ENCODE data around the gene RASL10A.
"Not testable (repeated sequence)": the region's sequence is repeated elsewhere in the genome, so short reads cannot be mapped to it uniquely, and the experiment has no call there.

The RASL10A gene, protein sequence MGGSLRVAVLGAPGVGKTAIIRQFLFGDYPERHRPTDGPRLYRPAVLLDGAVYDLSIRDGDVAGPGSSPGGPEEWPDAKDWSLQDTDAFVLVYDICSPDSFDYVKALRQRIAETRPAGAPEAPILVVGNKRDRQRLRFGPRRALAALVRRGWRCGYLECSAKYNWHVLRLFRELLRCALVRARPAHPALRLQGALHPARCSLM

DNA sequence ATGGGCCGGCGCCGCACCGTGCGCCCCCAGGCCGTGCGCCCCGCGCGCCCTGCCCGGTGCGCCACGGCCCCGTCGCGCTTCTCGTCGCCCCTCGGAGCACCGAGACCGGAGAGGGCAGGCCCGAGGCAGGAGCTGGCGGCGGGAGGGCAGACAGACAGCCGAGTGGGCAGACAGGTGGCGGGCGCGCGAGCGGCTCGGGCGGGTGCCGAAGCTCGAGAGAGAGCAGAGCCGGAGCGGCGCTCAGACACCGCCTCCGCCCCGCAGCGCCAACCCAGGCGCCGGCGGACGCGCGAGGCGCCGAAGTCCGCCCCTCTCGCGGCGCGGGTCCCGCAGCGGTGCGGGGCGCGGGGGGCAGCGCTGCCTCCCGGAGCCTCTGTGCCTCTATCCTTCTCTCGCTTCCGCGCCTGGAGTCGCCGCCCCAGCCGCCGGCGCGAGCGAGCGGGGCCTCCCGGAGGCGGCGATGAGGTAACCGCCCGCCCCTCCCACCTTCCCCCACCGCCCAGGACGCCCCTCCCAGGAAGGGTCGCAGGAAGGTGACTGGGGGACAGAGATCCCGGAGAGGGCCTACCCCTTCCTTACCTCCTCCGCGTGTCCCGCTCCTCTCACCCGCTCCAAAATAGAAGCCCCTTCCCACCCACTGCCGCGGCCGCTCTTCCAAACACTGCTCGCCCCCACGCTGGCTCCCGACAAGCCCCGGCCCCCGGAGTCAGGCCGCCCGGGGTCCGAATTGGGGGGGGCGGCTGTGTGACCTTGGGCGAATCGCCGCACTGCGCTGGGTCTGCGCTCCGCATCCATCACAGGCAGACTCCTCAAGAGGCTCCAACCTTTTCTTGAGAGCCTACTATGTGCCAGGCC, at the start of gene RASL10A:
Gene RASL10A (minus strand): TSS at position 412 of the 855 bp plus-strand sequence. CDS start 451 bp downstream, outside the sequence.
- peak; percentile 43 for DNase-seq

GRCh38 chr22:29359469-29359868, 44.0 kb upstream of the RASL10A start:
- DNase-seq: peak; percentile 75

DNA sequence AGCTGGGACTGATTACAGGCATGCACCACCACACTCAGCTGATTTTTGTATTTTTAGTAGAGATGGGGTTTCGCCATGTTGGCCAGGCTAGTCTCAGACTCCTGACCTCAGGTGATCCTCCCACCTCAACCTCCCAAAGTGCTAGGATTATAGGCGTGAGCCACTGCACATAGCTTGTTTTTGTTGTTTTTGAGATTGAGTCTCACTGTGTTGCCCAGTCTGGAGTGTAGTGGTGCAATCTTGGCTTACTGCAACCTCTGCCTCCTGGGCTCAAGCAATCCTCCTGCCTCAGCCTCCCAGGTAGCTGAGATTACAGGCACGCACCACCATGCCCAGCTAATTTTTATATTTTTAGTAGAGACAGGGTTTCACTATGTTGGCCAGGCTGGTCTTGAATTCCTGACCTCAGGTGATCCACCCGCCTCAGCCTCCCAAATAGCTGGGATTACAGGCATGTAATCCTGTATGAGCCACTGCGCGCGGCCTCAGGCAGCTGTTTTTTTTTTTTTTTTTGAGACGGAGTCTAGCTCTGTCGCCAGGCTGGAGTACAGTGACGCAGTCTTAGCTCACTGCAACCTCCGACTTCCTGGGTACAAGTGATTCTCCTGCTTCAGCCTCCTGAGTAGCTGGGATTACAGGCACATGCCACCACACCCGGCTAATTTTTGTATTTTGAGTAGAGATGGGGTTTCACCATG, 41.8 kb upstream of the RASL10A start:
- DNase-seq: not testable (repeated sequence)

DNA sequence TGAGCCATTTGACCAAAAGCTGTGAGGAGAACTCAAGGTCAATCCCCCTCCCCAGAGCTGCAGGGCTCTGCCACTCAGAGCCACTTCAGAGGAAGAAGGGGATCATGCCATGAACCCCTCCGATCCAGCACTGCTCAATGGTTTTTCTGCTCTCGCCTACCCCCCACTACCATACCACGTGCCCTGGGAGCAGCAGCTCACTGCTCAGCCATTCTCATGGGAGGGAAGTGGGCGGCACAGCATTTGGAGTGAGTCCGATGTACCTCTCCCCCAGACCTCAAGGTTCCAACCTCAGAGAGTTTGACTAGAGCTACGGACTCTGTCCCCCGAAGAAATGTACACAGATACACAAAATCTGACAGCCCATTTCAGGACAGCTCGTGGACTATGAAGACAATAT, 38.4 kb upstream of the RASL10A start:
- DNase-seq: no peak

- DNase-seq: no peak
Measured at GRCh38 chr22:29353286-29353685, 37.8 kb upstream of the RASL10A start.

DNA sequence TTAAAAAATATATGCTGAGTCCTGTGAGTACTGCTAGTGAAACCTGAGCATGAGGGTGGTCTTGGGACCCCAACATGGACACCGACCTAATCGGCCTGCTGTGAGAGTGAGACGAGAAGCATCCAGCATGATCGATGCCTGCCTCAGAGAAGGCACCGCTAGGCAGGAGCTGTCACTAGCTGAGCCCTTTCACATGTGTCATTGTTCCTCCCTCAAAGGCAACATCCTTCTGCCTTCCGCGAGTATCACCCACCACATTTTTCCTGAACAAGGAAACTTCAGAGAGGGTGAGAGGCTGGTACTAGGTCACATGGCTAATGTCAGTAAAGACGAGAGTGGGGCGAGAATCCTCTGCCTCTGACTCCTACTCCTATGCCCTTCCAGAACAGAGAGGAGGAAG, 37.3 kb upstream of the RASL10A start:
- no peak for DNase-seq

DNA sequence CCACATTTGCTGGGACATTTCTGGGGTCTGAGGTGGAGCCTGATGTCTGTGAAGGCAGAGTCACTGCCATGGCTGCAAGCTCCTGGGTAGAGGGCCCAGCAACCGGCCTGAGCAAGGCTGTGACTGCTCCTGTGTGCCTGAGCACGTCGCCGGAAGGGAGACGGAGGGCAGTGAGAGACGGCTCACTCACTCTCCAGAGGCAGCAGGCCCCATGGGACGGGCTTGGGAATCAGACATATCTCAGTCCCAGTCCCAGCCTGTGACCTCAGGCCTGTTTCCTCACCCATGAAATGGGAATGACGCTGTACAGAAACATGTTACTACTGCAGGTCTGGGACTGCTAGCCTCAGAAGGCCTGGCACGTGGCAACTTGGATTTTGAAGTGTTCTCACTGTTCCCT, 36.4 kb upstream of the RASL10A start:
- DNase-seq: no peak

DNA sequence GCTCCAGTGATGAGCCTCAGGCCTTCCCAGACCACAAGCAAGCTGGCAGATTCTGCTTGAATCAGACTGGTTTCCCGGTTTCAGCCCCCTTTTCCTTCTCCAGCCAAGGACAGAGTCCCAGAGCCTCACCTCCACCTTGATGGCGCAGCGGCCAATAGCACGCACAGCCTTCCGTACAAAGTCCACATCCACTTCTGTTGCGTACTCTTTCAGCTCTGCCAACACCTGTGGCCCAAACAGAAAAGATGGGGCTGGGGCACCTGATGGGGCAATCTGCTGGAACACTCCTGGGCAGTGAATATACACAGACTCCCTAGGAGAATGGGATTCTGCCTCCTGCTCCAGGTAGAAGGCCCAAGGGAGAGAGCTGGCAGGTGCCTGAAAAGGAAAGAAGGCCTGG, 35.5 kb upstream of the RASL10A start:
- no peak for DNase-seq

DNA sequence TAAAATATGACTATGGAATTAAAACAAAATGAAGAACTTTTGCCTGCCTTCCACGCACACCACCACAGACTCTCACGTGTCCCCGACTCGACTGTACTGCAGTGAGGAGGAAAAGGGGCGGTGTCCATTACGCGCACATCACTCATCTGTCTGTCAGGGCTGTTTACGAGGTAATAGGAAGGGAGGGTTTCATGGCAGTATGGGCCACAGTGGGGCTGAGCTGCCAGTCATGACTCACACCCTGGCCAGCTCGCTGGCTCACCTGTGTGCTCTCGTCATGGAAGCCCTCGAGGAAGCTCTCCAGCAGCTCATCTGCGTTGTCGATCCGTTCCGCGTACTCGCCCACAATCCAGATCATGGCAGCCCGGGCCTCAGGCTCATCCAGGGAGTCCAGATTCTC, 33.5 kb upstream of the RASL10A start:
- DNase-seq: no peak

- no peak for DNase-seq
Measured at GRCh38 chr22:29348041-29348440, 32.5 kb upstream of the RASL10A start.

- DNase-seq: no peak
Measured at GRCh38 chr22:29346659-29347058, 31.2 kb upstream of the RASL10A start.

GRCh38 chr22:29345932-29346331, 30.4 kb upstream of the RASL10A start:
- no peak for DNase-seq

- DNase-seq: not testable (repeated sequence)
Measured at GRCh38 chr22:29344889-29345288, 29.4 kb upstream of the RASL10A start.

GRCh38 chr22:29344137-29344536, 28.6 kb upstream of the RASL10A start:
- DNase-seq: no peak

GRCh38 chr22:29343313-29343805, 27.9 kb upstream of the RASL10A start:
- no peak for DNase-seq

GRCh38 chr22:29342577-29343312, 27.2 kb upstream of the RASL10A start:
- DNase-seq: peak; percentile 28

- DNase-seq: no peak
Measured at GRCh38 chr22:29342177-29342576, 26.7 kb upstream of the RASL10A start.

DNA sequence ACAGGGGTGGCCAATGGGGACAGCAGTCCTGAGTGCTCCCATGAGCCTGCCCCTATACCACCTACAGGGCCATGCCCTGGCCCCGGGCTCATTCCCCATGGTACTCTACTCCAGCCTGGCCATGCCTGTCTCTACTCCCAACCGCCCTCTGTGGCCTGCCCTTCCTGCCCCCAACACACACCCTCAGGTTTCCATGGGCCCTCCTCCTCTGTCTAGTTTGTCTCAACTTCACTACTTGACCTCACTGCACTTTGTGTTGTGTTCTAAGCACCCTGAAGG, 26.3 kb upstream of the RASL10A start:
- no peak for DNase-seq

DNA sequence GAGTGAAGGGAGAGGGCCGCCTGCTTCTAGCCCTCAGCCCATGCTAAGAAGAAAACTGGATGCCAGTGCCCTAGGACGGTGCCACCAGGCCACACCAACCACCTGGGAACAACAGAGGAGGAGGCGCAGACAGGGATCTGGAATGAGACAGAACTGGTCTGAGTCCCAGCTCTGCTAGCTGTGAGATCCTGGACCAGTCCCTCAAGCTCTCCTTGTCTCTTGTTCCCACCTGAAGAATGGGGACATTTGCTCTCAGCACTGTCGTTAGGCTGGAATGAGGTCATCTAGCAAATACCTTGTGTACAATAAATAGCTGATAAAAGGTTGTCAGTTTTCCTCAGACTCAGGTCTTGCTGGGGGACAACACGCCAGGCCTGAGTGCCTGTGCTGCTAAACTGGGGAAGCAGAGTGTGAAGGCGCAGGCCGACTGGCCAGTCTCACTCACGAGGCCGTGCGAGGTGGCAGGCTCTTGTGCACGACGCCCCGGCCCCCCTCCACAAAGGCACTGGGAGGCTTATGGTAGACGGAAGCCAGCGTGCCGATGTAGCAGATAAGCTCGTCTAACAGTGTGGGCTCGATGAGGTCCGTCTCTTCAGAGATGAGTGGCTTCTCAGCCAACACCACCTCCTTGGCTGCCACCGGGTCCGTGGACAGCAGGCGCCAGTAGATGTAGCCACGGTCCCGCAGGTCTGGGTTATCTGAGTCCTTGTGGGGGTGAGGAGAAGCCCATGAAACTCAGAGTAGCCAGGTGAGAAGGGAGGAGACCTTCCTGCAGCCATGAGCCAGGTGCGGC, 25.8 kb upstream of the RASL10A start:
- DNase-seq: no peak

- DNase-seq: no peak
Measured at GRCh38 chr22:29340566-29340965, 25.1 kb upstream of the RASL10A start.

DNA sequence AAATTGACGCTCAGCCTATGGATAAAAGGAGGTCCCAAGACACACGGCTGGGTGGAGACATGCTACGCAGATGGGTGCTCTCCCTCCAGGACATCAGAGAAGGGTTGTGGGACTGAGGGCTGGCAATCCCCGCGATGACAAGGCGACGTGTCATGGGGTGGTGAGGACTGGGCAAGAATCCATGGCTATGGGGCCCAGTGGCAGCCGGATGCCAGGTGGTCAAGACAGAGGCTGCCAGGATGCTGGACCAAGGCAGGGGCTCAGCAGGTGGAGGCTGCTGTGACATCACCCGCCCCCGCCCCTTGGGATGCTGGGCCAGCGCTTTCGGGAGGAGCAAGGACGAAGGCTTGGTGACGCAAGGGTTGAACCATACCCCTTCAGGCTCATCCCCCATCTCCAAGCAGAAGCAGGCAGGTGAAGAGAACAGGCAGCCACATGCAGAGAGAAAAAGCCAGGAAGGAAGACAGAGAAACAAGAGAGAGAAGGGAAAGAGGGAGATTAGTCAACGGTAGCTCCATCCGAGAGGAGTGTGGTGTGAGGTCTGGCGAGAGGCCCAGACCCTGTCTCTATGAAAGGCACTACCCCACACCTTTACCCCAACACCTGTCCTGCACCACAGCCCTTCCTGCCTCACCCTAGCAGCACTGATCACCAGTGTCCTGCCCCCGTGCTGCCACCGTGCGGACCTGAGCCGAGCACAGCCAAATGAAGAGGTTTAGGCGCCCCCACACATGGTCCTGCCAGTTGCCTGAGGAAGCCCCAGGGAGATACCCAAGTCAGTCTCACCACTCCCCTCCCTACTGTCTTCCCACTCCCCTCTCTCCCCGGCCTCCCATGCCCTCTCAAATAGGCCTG, 24.1 kb upstream of the RASL10A start:
- no peak for DNase-seq
